HepG2 (cell line): ENCODE measurements around the gene EPB41L2. TPM values are rescaled to one million over a fixed set of nuclear protein-coding genes. Genes with fewer than 3 reads are reported as not detected.

Experiments
- ARNT2 ChIP-seq: sonication (generic); formaldehyde crosslinking; IDR thresholded peaks from 2 replicates; pipeline ENCODE4 v1.8.0; 2022; ENCODE audit warnings: mild to moderate bottlenecking, low read depth, missing genetic modification reagents, moderate library complexity
- DZIP1 ChIP-seq: sonication (generic); formaldehyde crosslinking; IDR thresholded peaks from 2 replicates; pipeline ENCODE4 v1.5.0; 2020; ENCODE audit warnings: mild to moderate bottlenecking, missing genetic modification reagents
- ETV5 ChIP-seq: IDR thresholded peaks from 2 replicates; pipeline ENCODE4 v1.6.1; 2018; ENCODE audit warnings: missing biosample characterization, missing genetic modification reagents, inconsistent platforms, borderline replicate concordance
- GFI1 ChIP-seq: sonication (generic); formaldehyde crosslinking; IDR thresholded peaks from 2 replicates; pipeline ENCODE4 v1.5.0; 2020; ENCODE audit warnings: missing genetic modification reagents, mild to moderate bottlenecking, borderline replicate concordance
- HDAC2 ChIP-seq: sonication (generic); formaldehyde crosslinking; IDR thresholded peaks from 2 replicates; pipeline ENCODE4 v1.4.0; 2020; ENCODE audit warnings: missing genetic modification reagents
- HMGXB4 ChIP-seq, 2 experiments: sonication (generic) in 1 of 2; formaldehyde crosslinking in 1 of 2; IDR thresholded peaks; 2 replicates each; pipeline versions ENCODE4 v1.4.0 to v1.6.1; 2018 to 2020; ENCODE audit warnings: missing genetic modification reagents in 2 of 2, borderline replicate concordance in 1 of 2, low read depth in 1 of 2, mild to moderate bottlenecking in 1 of 2, missing biosample characterization in 1 of 2
- KAT2B ChIP-seq: fragments of 150-350 bp; IDR thresholded peaks from 2 replicates; pipeline ENCODE4 v1.6.1; 2014; ENCODE audit warnings: low read depth, low read length, borderline replicate concordance
- KLF6 ChIP-seq: IDR thresholded peaks from 2 replicates; pipeline ENCODE4 v1.8.0; 2016; ENCODE audit warnings: missing biosample characterization, missing genetic modification reagents
- MAFK ChIP-seq, 2 experiments: IDR thresholded peaks in 1 of 2; conservative IDR thresholded peaks in 1 of 2; 2 replicates each; pipeline ENCODE4 v1.6.1; 2011; ENCODE audit warnings: improper control_type of control experiment in 2 of 2, low read length in 2 of 2
- MED1 ChIP-seq: sonication (generic); formaldehyde crosslinking; IDR thresholded peaks from 2 replicates; pipeline ENCODE4 v1.4.0; 2020; ENCODE audit warnings: missing genetic modification reagents
- MIER3 ChIP-seq: IDR thresholded peaks from 2 replicates; pipeline ENCODE4 v1.6.1; 2016; ENCODE audit warnings: missing compliant biosample characterization, borderline replicate concordance
- RFXAP ChIP-seq: sonication (generic); formaldehyde crosslinking; IDR thresholded peaks from 2 replicates; pipeline ENCODE4 v1.4.0; 2020; ENCODE audit warnings: missing genetic modification reagents, borderline replicate concordance
- SMAD1 ChIP-seq: sonication (generic); formaldehyde crosslinking; IDR thresholded peaks from 2 replicates; pipeline ENCODE4 v1.4.0; 2020; ENCODE audit warnings: missing genetic modification reagents, low read depth, mild to moderate bottlenecking, borderline replicate concordance
- SMC3 ChIP-seq: IDR thresholded peaks from 2 replicates; pipeline ENCODE4 v1.6.1; 2011; ENCODE audit warnings: low read length, improper control_type of control experiment
- TARDBP ChIP-seq: sonication (generic); formaldehyde crosslinking; IDR thresholded peaks from 2 replicates; pipeline ENCODE4 v1.8.0; 2022; ENCODE audit warnings: mild to moderate bottlenecking, missing genetic modification reagents
- TOE1 ChIP-seq: sonication (generic); formaldehyde crosslinking; IDR thresholded peaks from 2 replicates; pipeline ENCODE4 v1.4.0; 2020; ENCODE audit warnings: mild to moderate bottlenecking, missing genetic modification reagents
- TP53 ChIP-seq: sonication (generic); formaldehyde crosslinking; conservative IDR thresholded peaks from 2 replicates; pipeline ENCODE4 v1.4.0; 2020; ENCODE audit warnings: missing genetic modification reagents
- ZEB1 ChIP-seq: IDR thresholded peaks from 2 replicates; pipeline ENCODE4 v1.6.1; 2012; ENCODE audit warnings: mild to moderate bottlenecking, low read depth, inconsistent platforms; ENCODE audit not compliant: insufficient replicate concordance
- ZFP36L1 ChIP-seq: sonication (generic); formaldehyde crosslinking; IDR thresholded peaks from 2 replicates; pipeline ENCODE4 v1.8.0; 2022; ENCODE audit warnings: mild to moderate bottlenecking, missing genetic modification reagents, moderate library complexity
- ZFP36L2 ChIP-seq: sonication (generic); formaldehyde crosslinking; IDR thresholded peaks from 2 replicates; pipeline ENCODE4 v1.4.0; 2020; ENCODE audit warnings: missing genetic modification reagents
- ZMYM4 ChIP-seq: sonication (generic); formaldehyde crosslinking; IDR thresholded peaks from 2 replicates; pipeline ENCODE4 v1.8.1; 2023; ENCODE audit warnings: mild to moderate bottlenecking, missing genetic modification reagents
- ZNF296 ChIP-seq: sonication (generic); formaldehyde crosslinking; conservative IDR thresholded peaks from 2 replicates; pipeline ENCODE4 v1.5.0; 2020; ENCODE audit warnings: mild to moderate bottlenecking, missing genetic modification reagents
- ZNF576 ChIP-seq: sonication (generic); formaldehyde crosslinking; IDR thresholded peaks from 2 replicates; pipeline ENCODE4 v1.4.0; 2020; ENCODE audit warnings: mild to moderate bottlenecking, missing genetic modification reagents
- ZNF652 ChIP-seq: IDR thresholded peaks from 2 replicates; pipeline ENCODE4 v1.6.1; 2016; ENCODE audit warnings: low read depth, borderline replicate concordance
- ZNF674 ChIP-seq: sonication (generic); formaldehyde crosslinking; IDR thresholded peaks from 2 replicates; pipeline ENCODE4 v1.5.0; 2020; ENCODE audit warnings: low read depth, mild to moderate bottlenecking, missing genetic modification reagents
- polyA plus RNA-seq, 8 experiments: library from polyadenylated mRNA; depleted of rRNA in 3 of 8; stranded (reverse) in 7 of 8; unstranded in 1 of 8; fragments of >200 nt; fragmentation: Illumina TruSeq in 4 of 8; extraction: Trizol in 4 of 8; gene quantifications; 2 replicates each; pipeline versions ENCODE4 v1.2.1 to v1.2.3, GENCODE V29; 2011 to 2016; ENCODE audit warnings: low read depth in 4 of 8, missing spikeins in 1 of 8, mixed read lengths in 1 of 8; ENCODE audit not compliant: insufficient read depth in 1 of 8
- total RNA-seq, 5 experiments: library from RNA; depleted of rRNA; stranded (reverse); fragments of >200 nt; fragmentation: Illumina TruSeq; extraction: Trizol; gene quantifications; 2 replicates each; pipeline ENCODE4 v1.2.3, GENCODE V29; 2016; ENCODE audit warnings: low read depth in 1 of 5

Gene EPB41L2
- total and polyA plus RNA-seq, 2 of the 13 experiments (the other 11 are each of a cell fraction or from before 2014, with no cell fraction given) = 41.7 to 56.4 TPM

- TF ChIP-seq DZIP1 (CRISPR knock-in tag) (no peak), TP53 (CRISPR knock-in tag) (0 out of 2 replicates have a peak, but pooled peaks have one; percentile 34), SMC3 (peak; percentile 17; the same call in 1 of the 2 replicates), HMGXB4 (CRISPR knock-in tag; IDR thresholded peaks at IDR 0.05; ENCODE audit: borderline replicate concordance in 1 of 2, low read depth in 1 of 2) (no peak; a peak in 1 of 4 replicates), MIER3 (CRISPR knock-in tag) (peak; percentile 92), ZFP36L1 (no peak), MAFK (conservative IDR thresholded peaks at IDR 0.05 in 1 of 2, IDR thresholded peaks at IDR 0.05 in 1 of 2; ENCODE audit: low read length in 2 of 2) (peak; percentile 80 to 92), ZNF296 (CRISPR knock-in tag) (no peak), ARNT2 (CRISPR knock-in tag) (peak; percentile 67; the same call in 1 of the 2 replicates), ZNF576 (CRISPR knock-in tag) (no peak), KLF6 (CRISPR knock-in tag) (peak; percentile 73), ZMYM4 (CRISPR knock-in tag) (peak; percentile 91), SMAD1 (no peak), ZNF652 (CRISPR knock-in tag) (peak; percentile 59; the same call in 1 of the 2 replicates), TOE1 (CRISPR knock-in tag) (no peak), GFI1 (peak; percentile 100), ZNF674 (CRISPR knock-in tag) (no peak), KAT2B (no peak), TARDBP (peak; percentile 96), ZEB1 (peak; percentile 53), HDAC2 (CRISPR knock-in tag) (peak; percentile 99), RFXAP (CRISPR knock-in tag) (peak; percentile 84), ZFP36L2 (CRISPR knock-in tag) (0 out of 2 replicates have a peak, but pooled peaks have one; percentile 49), ETV5 (CRISPR knock-in tag) (peak; percentile 80), MED1 (CRISPR knock-in tag) (peak; percentile 89; the same call in 1 of the 2 replicates)
Measured at GRCh38 chr6:130933712-130934200, 129.3 kb downstream of the EPB41L2 start (continued).
